ENCODE data around the gene CRACR2A.

DNA sequence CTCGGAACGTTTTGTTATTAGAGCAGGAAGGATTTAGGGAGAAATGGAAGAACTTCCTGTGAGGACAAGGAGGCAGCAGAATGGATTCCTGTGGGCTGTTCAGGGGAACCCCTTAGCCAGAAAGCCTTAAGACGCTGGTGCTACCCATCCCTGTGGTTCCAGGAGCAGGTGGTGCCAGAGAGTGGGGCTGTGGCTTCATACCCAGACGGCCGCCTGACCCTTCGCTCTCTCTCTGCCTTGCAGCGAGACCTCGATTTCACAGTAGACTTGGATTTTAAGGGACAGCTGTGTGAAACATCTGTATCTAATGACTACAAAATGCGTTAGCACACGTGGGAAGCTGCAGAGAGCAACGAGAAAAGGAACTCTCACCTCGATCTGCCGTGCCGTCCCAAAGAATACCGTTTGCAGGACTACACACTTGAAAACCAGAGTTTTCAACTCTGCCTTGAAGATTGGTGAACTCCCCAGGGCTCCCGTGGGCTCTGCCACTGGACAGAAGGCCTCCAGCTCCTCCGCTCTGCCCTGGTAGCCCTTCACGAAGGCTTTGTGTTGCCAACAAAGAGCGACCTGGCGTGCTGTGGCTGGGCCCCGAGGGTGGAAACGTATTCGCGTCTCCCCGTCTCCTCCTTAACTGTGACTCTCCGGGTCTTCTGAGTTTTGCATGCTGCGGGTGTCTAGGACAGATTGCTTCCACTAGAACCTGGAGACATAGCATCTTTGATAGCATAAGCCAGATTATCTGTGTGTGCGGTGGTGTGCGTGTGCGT, 159.9 kb downstream of the CRACR2A start:
- TF ChIP-seq EP300 (IDR thresholded peaks at IDR 0.05; ENCODE audit: borderline replicate concordance) (no peak), EGR1 (IDR thresholded peaks at IDR 0.05) (no peak), YY1 (IDR thresholded peaks at IDR 0.05; ENCODE audit: low read depth) (no peak)
- TF ChIP-seq, protein P1, sequence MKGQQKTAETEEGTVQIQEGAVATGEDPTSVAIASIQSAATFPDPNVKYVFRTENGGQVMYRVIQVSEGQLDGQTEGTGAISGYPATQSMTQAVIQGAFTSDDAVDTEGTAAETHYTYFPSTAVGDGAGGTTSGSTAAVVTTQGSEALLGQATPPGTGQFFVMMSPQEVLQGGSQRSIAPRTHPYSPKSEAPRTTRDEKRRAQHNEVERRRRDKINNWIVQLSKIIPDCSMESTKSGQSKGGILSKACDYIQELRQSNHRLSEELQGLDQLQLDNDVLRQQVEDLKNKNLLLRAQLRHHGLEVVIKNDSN (IDR thresholded peaks at IDR 0.05) = no peak

All from Ishikawa (cell line).